H1 (cell line): ENCODE measurements around the gene CDH26.

Experiments
- CHD2 ChIP-seq: IDR thresholded peaks from 2 replicates; pipeline ENCODE4 v1.6.1; 2012; ENCODE audit warnings: low read length, improper control_type of control experiment
- CTCF ChIP-seq, 3 experiments: IDR thresholded peaks; 1 replicate in 2 of 3; 2 replicates in 1 of 3; pipeline versions ENCODE4 v1.5.1 to v1.6.1; 2011; ENCODE audit warnings: low read length in 3 of 3, mild to moderate bottlenecking in 3 of 3, inconsistent platforms in 2 of 3, low read depth in 1 of 3, moderate library complexity in 1 of 3; ENCODE audit not compliant: insufficient read depth in 1 of 3; ENCODE audit errors: control extremely low read depth in 1 of 3
- EZH2 ChIP-seq: fragments of 200-600 bp; sonication (generic); IDR thresholded peaks from 2 replicates; pipeline ENCODE4 v1.7.1; 2012; ENCODE audit warnings: low read depth, mild to moderate bottlenecking, moderate library complexity, low read length, inconsistent platforms; ENCODE audit not compliant: severe bottlenecking
- MAX ChIP-seq: IDR thresholded peaks from 2 replicates; pipeline ENCODE4 v1.6.1; 2012; ENCODE audit warnings: inconsistent platforms
- POLR2AphosphoS5 ChIP-seq: IDR thresholded peaks from 2 replicates; pipeline ENCODE4 v1.6.1; 2011; ENCODE audit warnings: low read depth, low read length
- RBBP5 ChIP-seq: IDR thresholded peaks from 2 replicates; pipeline ENCODE4 v1.7.1; 2012; ENCODE audit warnings: low read depth, mild to moderate bottlenecking, inconsistent platforms, low read length, moderate library complexity, borderline replicate concordance
- RFX5 ChIP-seq: IDR thresholded peaks from 2 replicates; pipeline ENCODE4 v1.6.1; 2011; ENCODE audit warnings: low read depth, low read length, improper control_type of control experiment, borderline replicate concordance
- YY1 ChIP-seq: IDR thresholded peaks from 2 replicates; pipeline ENCODE4 v1.6.1; 2011; ENCODE audit warnings: low read depth, mild to moderate bottlenecking, low read length

- TF ChIP-seq RFX5 (no peak), CTCF (IDR thresholded peaks at IDR 0.05; ENCODE audit: control extremely low read depth in 1 of 3, insufficient read depth in 1 of 3, low read depth in 1 of 3, low read length in 3 of 3) (no peak), MAX (no peak), YY1 (no peak), POLR2AphosphoS5 (no peak), RBBP5 (no peak), CHD2 (no peak), EZH2 (no peak)
These were observed 37.9 kb downstream of the CDH26 start for GRCh38 chr20:59996108-59996507.
